Activated CD4-positive, CD25-positive, alpha-beta regulatory T cell treated with anti-CD3 and anti-CD28 coated beads, Interleukin-2, amount 50 U/mL, for 16 hours (primary cell): ENCODE results near the gene TTI1.
"Not testable (repeated sequence)": the region's sequence is repeated elsewhere in the genome, so short reads cannot be mapped to it uniquely, and the experiment has no call there.

Experiments
- DNase-seq: peaks from one replicate; pipeline ENCODE4 v3.0.0-alpha.2; 2020; ENCODE audit warnings: low read depth, low spot score

The TTI1 gene

DNA sequence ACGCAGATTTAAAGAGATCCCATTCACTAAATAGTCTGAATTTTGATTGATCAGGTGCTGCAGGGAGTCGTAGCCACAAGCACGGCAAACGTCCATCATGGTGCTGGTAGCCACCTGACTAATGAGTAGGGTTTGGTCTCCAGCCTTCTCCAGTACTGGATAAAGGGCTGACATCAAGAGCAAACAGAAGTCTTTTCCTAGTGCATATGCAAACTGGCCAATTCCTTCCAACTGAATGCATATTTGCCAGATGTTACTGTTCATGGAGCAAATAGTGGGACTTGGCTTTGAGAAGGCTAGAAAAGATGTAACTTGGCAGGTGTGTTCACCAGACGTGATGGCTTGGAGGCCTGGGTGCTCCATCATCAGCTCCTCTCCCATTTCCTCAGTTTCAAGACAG lies 21.6 kb downstream of the TTI1 start:
- DNase-seq: no peak

DNA sequence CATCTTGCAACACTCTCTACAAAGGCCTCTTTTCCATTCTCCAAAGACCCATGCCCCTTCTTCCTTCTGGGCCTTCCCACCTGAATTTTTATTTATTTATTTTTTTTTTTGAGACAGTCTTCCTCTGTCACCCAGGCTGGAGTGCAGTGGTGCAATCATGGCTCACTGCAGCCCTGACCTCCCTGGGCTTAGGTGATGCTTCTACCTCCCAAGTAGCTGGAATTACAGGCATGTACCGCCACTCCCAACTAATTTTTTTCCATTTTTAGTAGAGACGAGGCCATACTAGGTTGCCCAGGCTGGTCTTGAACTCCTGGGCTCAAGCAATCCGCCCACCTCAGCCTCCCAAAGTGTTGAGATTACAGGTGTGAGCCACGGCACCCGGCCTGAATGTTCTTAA lies 23.8 kb downstream of the TTI1 start:
- not testable (repeated sequence) for DNase-seq

DNA sequence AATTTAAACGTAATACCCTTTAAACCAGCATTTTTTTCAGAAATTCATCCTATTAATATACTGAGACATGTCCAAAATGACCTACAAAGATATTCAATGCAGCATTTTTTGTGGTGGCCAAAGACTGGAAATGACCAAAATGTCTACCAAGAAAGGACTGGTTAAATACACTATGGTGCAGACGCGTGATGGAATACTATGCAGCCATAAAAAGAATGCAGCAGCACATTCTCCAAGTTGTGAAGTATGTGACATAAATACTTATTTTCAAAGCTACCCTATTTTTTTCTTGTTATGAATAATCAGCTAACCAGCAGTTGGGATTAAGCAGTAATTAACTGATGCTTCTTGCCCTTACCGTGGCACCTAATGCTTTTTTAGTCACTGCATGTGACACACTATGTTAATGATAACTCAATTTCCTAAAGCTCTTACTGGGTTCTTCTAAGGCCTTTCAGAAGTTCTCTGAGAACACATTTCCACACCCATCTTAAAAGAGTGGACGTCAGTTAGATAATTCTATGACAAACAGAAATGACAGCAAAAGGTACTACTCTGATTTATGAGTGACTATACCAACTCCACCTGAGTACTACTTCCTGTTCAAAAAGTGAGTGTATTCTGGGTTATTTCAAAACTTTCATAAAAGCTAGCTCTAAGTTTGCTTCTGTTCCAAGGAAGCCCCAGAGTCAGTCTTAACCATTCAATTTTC lies 24.9 kb downstream of the TTI1 start:
- no peak for DNase-seq

DNA sequence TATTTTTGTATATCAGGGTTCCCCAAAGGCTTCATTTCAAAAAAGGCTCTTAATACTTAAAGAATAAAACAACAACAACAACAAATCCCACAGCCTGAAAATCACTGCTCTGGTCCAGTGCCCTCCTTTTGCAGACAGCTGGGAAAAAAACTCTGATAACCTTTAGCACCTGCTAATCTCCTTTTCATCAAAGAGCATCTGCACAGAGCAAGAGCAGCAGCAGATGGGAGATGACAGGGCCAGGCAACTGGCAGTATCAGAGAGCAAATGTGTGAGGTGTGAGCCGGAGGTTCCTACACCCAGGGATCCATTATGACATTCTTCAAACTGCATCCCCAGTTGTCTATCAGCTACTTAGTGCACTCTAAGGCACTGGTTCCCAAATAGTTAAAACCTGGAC lies 25.7 kb downstream of the TTI1 start:
- DNase-seq: no peak

DNA sequence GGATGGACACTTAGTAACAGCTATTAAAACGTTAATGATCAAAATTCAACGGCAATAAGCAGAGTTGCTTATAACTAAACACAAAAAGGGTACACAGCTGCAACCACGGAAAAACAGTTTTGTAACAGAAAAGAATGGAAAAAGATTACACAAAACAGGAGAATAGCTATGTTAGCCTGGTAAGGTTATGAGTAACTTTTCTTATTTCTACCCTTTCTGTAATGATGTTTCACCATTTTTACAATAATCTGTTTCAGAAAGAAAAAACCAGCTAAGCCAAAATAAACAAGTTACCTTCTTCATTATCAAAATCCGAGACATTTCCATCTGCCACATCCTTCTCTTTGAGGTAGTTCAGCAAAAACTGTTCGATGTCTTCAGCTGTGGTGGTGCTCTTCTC lies 27.4 kb downstream of the TTI1 start:
- DNase-seq: no peak

DNA sequence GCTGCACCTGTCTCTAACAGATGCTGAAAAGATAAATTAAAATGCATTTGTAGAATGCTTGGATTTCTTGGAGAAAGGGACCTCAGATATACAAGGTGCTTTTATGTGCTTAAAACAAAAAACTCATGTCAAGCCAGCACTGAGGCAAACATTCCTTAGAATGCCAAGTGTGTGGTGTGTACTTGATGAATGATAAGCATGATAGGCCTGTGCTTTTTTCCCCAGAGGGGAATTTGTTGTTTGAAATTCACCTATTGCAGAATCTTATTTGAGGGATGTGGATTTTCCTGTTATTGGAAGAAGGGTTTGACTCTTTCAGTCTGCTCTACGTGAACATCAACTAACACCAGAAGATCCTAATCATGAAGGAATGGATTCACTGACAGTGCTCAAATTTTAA lies 28.8 kb downstream of the TTI1 start:
- no peak for DNase-seq

DNA sequence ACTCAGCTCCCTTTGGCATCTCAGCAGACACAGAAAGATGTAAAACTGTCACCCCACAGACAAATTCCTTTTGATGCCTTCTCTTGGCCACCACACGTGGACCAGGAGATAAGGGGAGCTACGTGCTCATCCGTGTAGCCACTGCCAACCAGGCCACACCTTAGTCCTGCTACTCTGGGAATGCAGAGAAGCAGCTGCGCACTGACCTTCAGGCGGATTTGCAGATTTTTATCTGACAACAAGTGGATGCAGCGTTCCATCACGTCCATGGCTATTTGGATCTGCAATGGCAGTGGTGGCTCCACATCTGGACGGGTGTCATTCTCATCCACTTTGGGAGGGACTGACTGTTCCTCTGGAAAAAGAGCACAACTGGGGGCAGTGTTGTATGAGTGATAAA lies 30.8 kb downstream of the TTI1 start:
- no peak for DNase-seq

DNA sequence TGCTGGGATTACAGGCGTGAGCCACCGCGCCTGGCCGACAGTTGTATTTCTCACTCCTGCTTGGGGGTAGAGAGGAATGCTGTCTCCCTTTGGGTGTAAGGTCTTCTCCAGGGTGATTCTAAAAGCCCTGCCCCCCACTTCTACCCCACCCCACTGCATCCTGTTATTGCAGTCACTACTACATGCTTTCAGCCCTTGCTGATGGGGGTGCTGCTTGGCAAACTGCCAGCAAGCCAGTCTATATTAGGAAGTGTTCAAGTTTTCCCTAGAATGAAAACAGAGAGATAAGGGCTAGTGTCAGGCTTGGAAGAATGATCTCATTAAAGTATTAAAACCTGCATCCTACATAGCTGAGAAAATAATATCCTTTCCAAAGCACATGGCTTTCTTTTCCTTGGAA lies 31.3 kb downstream of the TTI1 start:
- no peak for DNase-seq

DNA sequence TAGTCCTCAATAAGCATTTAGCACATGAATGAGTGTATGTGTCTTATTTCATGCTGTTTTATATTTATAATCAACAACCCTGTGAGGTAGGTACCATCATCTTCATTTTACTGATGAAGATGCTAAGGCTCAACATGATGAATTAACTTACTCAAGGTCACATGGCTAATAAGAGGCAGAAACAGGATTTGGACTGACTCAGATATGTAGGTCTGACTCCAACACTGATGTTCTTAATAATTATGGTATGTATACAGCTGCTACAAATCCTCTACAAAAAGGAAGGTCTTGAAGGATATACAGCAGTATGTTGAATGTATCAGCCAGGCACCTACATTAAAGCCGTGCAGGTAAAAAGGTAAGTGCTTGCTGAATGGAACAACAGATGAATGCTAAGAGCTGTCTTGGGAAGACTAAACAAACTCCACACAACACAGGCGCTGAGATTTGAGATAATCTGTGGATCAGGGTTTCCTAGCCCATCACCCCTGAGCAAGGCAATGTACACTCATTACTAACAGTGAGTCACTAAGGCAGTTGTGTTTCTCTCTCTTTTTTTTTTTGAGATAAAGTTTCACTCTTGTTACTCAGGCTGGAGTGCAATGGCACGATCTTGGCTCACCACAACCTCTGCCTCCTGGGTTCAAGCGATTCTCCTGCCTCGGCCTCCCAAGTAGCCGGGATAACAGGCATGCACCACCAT lies 31.9 kb downstream of the TTI1 start:
- DNase-seq: no peak

DNA sequence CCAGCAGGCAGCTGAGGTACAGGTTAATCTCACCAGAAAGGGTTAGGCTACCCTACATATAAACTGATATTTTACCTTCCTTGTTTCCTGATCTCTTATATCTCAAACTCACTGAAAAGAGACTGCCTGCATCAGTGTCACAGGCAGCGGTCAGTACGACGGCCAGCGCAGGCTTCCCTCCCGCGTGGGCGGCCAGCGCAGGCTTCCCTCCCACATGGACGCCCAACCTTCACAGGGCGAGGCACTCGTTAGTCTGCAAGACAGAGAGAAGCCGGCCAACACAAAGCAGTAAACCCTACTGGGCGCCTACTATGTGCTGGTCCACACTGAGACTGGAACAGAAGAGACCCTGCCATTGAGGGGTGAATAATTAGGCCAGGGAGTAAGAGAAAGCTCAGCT lies 33.0 kb downstream of the TTI1 start:
- no peak for DNase-seq

DNA sequence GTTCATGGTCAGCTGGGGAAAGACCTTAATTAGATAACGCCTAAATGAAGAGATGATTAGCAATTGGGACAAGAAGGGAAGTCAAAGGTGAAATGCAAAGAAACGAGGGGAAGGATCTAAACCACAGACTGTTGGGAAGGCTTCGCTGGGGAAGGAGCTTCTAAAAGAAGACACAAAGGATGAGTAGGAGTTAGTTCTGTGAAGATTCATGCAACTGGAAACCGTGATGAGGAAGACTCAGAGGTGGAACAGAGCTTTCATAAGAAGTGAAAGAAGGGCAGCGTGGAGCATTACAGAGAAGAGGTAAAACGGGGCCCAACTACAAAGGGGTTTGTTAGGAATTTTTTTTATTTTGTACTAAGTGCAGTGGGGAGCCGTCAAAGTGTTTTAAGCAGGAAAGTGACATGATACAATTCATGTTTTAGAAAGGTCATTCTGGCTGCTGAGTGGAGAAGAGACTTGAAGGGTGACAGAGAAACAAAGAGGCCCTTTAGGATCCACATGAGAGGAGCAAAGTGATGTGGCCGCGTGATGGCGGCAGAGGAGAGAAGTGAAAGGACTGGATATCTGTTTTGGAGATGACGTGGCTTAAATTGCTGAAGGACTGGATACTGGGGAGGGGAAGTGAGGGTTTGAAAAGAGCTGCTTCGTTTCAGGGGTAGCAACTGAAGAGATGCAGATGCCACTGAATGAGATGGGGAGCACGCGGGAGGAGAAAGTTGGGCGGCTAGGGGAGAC lies 33.6 kb downstream of the TTI1 start:
- DNase-seq: no peak

DNA sequence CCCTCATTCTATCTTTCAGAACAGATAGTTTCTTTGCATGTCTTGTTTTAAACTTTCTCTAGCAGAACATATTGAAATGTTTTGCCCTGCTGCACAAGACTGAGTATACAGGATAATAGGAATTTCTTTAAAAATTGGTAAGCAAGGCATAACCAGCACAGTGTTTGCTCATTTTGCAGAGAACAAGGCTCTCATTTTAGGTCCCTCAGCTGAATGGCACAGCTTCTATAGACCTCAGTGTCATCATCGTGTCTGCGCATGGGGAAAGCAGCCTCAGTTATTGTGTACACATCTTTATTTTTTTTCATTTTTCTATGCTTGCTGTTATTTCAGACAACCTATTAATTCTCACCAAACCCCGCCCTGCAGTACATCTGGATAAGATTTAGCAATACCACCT lies 35.7 kb downstream of the TTI1 start:
- no peak for DNase-seq

DNA sequence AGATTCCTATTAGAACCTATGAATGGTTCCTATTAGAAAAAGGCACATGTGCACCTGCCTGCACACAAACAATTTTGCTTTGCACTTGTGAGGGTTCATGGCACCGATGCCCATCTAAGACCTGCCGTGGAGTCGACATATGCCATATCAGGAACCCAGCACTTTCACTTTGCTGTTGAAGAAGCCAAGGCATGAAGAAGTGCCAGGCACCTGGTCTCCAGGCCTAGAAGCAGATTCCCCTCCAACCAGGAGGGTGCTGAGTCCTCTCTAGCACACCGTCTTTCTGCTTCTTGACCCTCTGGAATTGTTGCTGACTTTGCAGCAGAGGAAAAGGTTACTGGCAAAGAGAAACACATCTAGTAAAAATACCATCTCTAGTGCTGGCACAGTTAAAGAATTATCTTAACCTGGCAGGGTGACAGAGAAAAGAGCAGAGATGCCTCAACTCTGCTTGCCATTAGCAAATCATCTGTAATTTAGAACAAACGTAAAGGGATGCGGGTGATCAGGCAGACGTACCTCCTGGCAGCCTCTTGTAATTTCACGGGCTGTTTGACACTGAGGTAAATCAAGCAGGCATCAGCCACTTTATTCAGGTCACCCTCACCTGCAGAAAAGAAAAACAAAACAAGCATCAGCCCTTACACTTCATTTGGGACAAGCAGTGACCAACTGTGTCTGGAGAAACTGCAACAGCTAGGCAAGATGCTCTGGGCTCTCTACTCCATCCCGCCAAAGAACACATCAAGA lies 37.2 kb downstream of the TTI1 start:
- DNase-seq: no peak

DNA sequence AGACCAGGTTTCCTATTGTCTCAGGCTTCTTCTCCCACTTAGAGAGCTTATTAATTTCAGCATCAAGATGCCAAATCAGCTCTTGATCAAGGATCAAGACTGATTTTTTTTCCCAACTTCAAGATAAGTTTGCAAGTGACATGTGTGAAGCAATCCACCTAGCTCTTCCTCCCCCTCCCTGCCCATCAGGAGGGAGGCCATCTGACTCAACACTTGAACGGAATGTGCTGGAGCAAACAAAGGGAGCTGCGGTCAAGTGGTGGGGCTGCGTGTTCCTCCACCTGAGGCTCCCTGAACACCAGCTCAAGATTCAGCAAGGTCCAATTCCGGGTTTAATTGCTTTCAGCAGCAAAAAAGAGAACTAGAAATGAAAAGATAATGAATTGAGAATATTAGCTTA lies 38.7 kb downstream of the TTI1 start:
- no peak for DNase-seq

DNA sequence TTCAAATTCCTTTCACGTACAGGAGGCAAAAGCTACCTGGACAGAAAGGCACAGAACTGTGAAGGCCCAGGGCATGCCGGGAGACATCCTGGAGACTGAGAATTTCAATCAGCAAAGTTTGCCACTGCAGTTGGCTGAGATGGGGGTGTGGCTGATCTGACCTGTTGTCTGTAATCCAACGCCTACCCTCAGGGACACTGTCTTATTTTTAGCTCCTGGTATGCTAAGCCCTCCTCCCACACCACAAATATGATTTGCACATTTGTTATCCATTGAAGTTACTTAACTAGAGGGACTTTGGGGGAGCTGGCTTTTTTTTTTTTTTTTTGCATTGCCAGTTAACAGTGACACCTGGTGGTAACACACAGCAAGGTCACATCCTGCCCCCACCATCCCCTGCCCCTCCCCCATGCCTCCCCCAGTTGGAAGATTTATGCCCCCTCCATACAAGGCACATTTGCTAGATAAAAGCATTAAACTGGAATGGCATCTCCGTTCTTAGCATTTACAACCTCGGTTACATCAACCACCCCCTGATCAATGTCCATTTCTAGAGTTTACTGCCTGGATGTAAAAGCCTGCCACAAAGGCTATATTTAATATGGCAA lies 40.4 kb downstream of the TTI1 start:
- no peak for DNase-seq

DNA sequence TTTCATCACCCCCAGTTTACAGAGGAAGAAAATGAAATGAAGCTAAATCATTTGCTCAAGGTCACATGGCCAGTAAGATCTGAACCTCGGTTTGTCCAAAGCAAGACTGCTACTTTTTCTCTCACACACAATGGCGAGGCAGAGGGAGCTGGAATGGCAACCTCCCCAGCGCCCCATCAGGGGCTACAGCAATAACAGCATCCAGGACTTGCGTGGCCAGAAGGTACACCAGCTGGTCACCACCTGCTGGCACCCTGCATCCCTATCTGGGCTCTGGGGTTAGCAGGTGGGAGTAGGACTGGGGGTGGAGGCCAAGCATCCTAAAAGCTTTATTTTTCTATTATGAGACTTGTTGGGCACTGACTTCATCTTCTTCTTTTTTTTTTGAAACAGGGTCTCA lies 41.3 kb downstream of the TTI1 start:
- DNase-seq: no peak

DNA sequence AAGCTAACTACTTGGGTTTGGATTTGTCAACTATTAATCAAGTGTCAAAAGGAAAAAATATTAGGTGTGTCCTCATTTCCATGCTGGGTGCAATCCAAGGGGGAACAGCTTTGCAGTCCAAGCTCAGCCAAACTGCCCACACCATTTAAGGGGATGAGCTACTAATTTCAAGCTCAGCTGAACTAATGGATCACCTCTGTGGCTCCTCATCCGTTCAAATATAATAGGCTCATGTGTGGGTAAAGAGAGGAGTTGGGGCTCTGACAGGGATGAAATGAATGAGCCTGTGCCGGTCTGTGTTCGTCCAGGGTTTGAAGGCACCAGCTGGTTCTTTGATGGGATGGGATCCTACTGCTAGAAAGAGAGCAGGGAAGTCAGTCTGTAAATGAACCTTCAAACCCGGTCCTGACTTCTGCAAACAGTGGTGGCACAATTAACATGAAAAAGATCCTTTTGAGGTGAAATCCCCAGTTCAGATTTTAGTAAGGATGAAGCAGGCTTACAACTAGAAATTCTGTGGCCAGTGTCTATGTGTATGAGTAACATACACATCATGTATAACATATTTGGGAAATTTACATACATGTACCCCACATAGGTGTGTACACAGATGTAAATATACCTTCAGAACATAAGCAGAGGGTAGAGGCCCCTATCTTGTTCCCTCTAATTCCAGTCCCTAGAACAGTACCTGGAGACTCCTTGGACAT lies 41.9 kb downstream of the TTI1 start:
- DNase-seq: no peak

DNA sequence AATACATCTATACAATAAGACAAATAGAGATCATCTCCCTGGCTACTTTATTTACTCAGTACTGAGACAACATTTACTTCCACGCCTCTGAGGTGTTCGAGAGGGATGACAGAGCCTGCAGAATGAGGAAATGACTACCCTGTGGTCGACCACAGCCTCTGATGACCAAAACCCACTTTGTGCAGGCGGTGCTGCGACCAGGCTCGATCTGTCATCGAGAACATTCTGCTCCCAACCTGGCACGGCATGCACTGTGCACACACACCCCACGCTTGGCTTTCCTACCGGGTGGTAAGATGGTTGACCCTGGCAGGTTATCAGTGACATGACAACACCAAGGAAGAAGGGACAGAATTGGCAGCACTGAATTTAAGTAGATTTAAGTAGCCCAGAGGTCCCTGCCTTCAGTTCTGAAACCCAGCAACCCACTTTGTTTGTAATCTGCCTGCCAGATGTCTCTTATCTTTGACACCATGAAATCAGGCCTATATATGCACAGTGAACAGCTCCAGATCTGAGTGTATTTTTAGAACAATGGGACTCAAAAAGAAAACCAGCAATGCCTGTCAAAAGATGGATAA lies 42.6 kb downstream of the TTI1 start:
- peak; percentile 8 for DNase-seq

DNA sequence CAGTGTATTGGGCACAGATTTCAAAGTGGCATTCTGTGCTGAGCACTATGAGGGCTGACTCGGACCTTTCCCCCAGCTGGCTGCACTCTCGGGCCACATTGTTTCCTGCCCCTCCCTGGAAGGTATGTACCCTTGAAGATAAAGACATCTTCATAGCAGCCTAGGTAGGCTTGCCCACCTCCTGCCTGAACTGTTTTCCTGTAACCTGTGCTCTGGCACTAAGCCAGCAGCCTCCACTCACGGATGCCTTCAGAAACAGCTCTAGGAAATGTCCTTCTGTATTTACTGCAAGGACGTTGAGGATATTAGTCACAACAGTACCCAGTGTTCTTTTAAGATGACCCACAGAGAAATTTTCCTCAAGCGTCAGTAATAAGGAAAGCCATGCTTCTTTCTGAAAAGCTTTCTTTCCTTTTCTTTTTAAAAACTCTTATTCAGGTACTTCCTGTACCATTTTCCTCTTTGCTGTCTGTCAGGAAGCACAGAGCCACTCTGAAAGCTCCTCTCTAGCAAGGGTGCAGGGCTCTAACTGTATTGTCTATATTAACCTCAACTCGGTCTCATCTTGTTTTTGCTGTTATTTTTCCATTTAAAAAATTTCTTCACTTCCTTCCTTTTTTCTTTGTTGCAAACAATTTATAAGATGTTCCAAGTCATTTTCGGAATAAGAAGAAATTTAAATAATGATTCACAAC lies 43.5 kb downstream of the TTI1 start:
- DNase-seq: no peak

DNA sequence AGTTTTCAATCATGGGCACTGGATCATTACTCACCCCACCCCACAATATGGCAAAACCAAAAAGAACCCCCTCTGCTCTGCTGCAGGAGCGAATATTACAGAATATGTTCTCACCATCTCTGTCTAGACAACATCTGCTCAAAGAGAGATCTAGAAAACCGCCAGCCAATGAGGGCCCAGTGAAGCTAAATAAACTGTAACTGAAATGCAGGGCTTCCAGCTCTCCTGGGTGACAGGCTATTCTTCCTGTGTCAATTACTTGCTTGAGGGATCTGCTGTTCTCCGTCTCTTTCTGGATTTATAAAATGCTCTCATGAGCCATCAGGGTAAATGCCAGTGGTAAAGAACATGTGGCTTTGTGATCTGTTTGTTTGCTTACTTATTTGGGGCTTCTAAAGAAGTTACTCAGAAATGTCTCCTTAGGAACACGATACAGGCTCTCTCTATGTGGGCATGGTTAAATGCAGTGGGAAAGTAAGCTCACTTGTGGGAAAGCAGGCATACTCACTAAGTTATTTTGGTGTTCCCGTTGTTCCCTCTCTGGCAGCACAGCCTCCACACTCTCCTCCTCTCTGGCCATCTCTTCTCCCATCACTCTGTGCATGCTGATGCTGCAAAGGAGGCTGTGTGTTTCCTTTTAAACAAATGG lies 44.8 kb downstream of the TTI1 start:
- DNase-seq: no peak
